OCI-LY1 (cell line): Measurements from ENCODE around the gene DOCK3.

Source experiments
- H2AFZ ChIP-seq: fragments of 200-600 bp; sonication (generic), shearing (Covaris generic); 2 replicates; pipeline ENCODE4 v1.6.0; 2014; ENCODE audit warnings: antibody characterized with exemption, mild to moderate bottlenecking, low read length
- H3F3A ChIP-seq: fragments of 200-600 bp; sonication (generic), shearing (Covaris generic); 2 replicates; pipeline ENCODE4 v1.6.0; 2014; ENCODE audit warnings: mild to moderate bottlenecking, antibody characterized with exemption, low read length, moderate library complexity; ENCODE audit not compliant: insufficient read depth
- H3K27ac ChIP-seq: fragments of 200-600 bp; sonication (generic); 2 replicates; pipeline ENCODE4 v1.5.1; 2014; ENCODE audit warnings: low read length, mixed run types, mild to moderate bottlenecking, low read depth; ENCODE audit not compliant: poor library complexity, severe bottlenecking
- H3K27me3 ChIP-seq: fragments of 200-600 bp; sonication (generic); 2 replicates; pipeline ENCODE4 v1.6.0; 2014; ENCODE audit warnings: antibody characterized with exemption, mild to moderate bottlenecking, low read length, moderate library complexity; ENCODE audit not compliant: insufficient read depth
- H3K36me3 ChIP-seq: fragments of 200-600 bp; sonication (generic); 2 replicates; pipeline ENCODE4 v1.6.1; 2014; ENCODE audit warnings: mild to moderate bottlenecking, antibody characterized with exemption, low read length, moderate library complexity, mixed read lengths; ENCODE audit not compliant: insufficient read depth
- H3K4me1 ChIP-seq: fragments of 200-600 bp; sonication (generic); 2 replicates; pipeline ENCODE4 v1.5.1; 2014; ENCODE audit warnings: mild to moderate bottlenecking, low read length, moderate library complexity; ENCODE audit not compliant: insufficient read depth, severe bottlenecking
- H3K4me2 ChIP-seq: fragments of 200-600 bp; sonication (generic), shearing (Covaris generic); 2 replicates; pipeline ENCODE4 v1.6.1; 2014; ENCODE audit warnings: low read length
- H3K4me3 ChIP-seq: fragments of 200-600 bp; sonication (generic); 2 replicates; pipeline ENCODE4 v1.5.1; 2014; ENCODE audit warnings: low read length, low read depth, mild to moderate bottlenecking, mixed read lengths; ENCODE audit not compliant: poor library complexity, severe bottlenecking
- H3K79me2 ChIP-seq: fragments of 200-600 bp; shearing (Covaris generic); 2 replicates; pipeline ENCODE4 v1.6.1; 2016; ENCODE audit warnings: mixed run types, low read length, mixed read lengths; ENCODE audit not compliant: insufficient read depth
- H3K9ac ChIP-seq: fragments of 200-600 bp; sonication (generic), shearing (Covaris generic); 2 replicates; pipeline ENCODE4 v1.6.1; 2014; ENCODE audit warnings: mild to moderate bottlenecking, low read length, mixed read lengths
- H3K9me2 ChIP-seq: fragments of 200-600 bp; sonication (generic), shearing (Covaris generic); 2 replicates; pipeline ENCODE4 v1.6.1; 2014; ENCODE audit warnings: low read depth, mild to moderate bottlenecking, low read length, mixed read lengths
- H3K9me3 ChIP-seq: fragments of 200-600 bp; shearing (Covaris generic); 2 replicates; pipeline ENCODE4 v1.6.1; 2014; ENCODE audit warnings: low read length, mixed read lengths
- H4K20me1 ChIP-seq: fragments of 200-600 bp; sonication (generic), shearing (Covaris generic); 2 replicates; pipeline ENCODE4 v1.6.0; 2016; ENCODE audit warnings: mild to moderate bottlenecking, low read length; ENCODE audit not compliant: insufficient read depth
- EZH2 ChIP-seq: fragments of 200-600 bp; sonication (generic), shearing (Covaris generic); IDR thresholded peaks from 2 replicates; pipeline ENCODE4 v1.8.0; 2017; ENCODE audit warnings: borderline replicate concordance, mixed run types, mild to moderate bottlenecking, antibody characterized with exemption, low read length, moderate library complexity, mixed read lengths
- TF ChIP-seq, protein P1 (sequence below): fragments of 200-600 bp; sonication (generic), shearing (Covaris generic); IDR thresholded peaks from 2 replicates; pipeline ENCODE4 v1.5.1; 2017; ENCODE audit warnings: mild to moderate bottlenecking, antibody characterized with exemption, low read length, moderate library complexity, mixed read lengths

The DOCK3 gene

DNA sequence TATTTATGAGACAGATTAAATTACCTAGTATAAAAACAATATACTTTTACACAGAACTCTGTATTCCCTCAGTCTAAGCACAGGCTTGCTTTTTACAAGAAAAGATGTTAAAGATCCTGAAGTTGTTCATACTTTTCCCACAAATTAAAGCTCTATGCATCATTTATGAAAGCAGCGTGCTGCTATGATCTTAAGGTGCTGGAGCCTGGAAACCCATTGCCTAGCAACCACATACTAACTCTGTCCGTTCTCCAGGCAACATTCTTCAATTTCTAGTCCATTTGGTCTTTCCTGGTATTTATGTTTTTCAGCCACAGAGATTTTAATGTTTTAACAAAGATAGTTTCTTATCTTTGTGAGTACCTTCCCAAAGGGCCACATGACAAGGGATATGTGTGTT is 312.0 kb downstream of the DOCK3 start:
- Histone ChIP-seq H3K9me3 (no peaks in the 10 kb centered on the region), H3K79me2 (no peaks in the 10 kb centered on the region), H4K20me1 (no peaks in the 10 kb centered on the region), H3F3A (no peaks in the 10 kb centered on the region), H3K4me2 (no peak overlapping the region), H3K9me2 (no peaks in the 10 kb centered on the region), H3K27ac (no peak overlapping the region), H3K4me3 (no peak overlapping the region), H3K36me3 (no peaks in the 10 kb centered on the region), H3K4me1 (no peaks in the 10 kb centered on the region), H2AFZ (no peak overlapping the region), H3K9ac (no peak overlapping the region), H3K27me3 (no peaks in the 10 kb centered on the region)
- TF ChIP-seq EZH2 = no peak
- TF ChIP-seq, protein P1, sequence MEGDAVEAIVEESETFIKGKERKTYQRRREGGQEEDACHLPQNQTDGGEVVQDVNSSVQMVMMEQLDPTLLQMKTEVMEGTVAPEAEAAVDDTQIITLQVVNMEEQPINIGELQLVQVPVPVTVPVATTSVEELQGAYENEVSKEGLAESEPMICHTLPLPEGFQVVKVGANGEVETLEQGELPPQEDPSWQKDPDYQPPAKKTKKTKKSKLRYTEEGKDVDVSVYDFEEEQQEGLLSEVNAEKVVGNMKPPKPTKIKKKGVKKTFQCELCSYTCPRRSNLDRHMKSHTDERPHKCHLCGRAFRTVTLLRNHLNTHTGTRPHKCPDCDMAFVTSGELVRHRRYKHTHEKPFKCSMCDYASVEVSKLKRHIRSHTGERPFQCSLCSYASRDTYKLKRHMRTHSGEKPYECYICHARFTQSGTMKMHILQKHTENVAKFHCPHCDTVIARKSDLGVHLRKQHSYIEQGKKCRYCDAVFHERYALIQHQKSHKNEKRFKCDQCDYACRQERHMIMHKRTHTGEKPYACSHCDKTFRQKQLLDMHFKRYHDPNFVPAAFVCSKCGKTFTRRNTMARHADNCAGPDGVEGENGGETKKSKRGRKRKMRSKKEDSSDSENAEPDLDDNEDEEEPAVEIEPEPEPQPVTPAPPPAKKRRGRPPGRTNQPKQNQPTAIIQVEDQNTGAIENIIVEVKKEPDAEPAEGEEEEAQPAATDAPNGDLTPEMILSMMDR = no peak

DNA sequence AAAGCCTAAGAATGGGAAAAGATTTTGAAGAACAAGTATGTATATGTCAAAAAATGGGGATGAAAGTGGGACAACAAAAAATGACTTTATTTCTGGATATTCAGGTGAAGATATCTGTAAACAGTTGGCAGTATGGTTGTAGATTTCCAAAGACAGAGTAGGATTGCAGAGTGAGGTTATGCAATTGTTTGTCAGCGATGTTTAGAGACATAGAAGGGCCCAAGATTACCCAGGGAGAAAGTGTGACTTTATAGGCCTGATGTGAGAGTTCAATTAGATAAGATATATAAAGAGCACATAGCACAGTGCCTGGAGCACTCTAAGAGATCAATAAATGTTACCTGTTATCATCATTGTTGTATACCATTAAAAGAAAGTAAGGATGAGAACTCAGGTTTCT is 319.8 kb downstream of the DOCK3 start:
- Histone ChIP-seq H3K9ac (no peak overlapping the region), H3K4me2 (no peak overlapping the region), H3K4me3 (no peak overlapping the region), H3K27me3 (no peaks in the 10 kb centered on the region), H3K27ac (no peak overlapping the region), H3K36me3 (no peaks in the 10 kb centered on the region), H3K4me1 (no peaks in the 10 kb centered on the region), H2AFZ (no peak overlapping the region), H3K79me2 (no peaks in the 10 kb centered on the region), H3K9me2 (no peaks in the 10 kb centered on the region), H3K9me3 (no peaks in the 10 kb centered on the region), H3F3A (no peaks in the 10 kb centered on the region), H4K20me1 (no peaks in the 10 kb centered on the region)
- TF ChIP-seq, protein P1 = no peak
- TF ChIP-seq EZH2 = no peak

GRCh38 chr3:50995085-50995824 is 320.5 kb downstream of the DOCK3 start:
- TF ChIP-seq, protein P1 = no peak
- no peak for TF ChIP-seq EZH2

More at GRCh38 chr3:50995085-50995824, 320.5 kb downstream of the DOCK3 start:
- H3K27me3 ChIP-seq = no peaks in the 10 kb centered on the region
- H3K4me2 ChIP-seq = no peak overlapping the region
- no peaks in the 10 kb centered on the region for H3K9me2 ChIP-seq
- no peaks in the 10 kb centered on the region for H3K9me3 ChIP-seq
- no peak overlapping the region for H3K4me3 ChIP-seq
- H3K4me1 ChIP-seq = no peaks in the 10 kb centered on the region
- H3K27ac ChIP-seq = no peak overlapping the region
- H3K9ac ChIP-seq = no peak overlapping the region
- no peak overlapping the region for H2AFZ ChIP-seq
- H4K20me1 ChIP-seq = no peaks in the 10 kb centered on the region
- H3K36me3 ChIP-seq = no peaks in the 10 kb centered on the region
- no peaks in the 10 kb centered on the region for H3F3A ChIP-seq
- H3K79me2 ChIP-seq = no peaks in the 10 kb centered on the region
